Stimulated activated CD8-positive, alpha-beta memory T cell treated with anti-CD3 and anti-CD28 coated beads, Interleukin-4, amount 100 ng/mL, for 24 hours (primary cell): ENCODE data around the gene SERPINH1.

Source experiments
- DNase-seq: peaks from one replicate; pipeline ENCODE4 v3.0.0-alpha.2; 2020; ENCODE audit warnings: low read depth

The SERPINH1 gene

GRCh38 chr11:75532200-75533048 is 29.6 kb upstream of the SERPINH1 start:
- DNase-seq: peak; percentile 68

GRCh38 chr11:75533896-75534258 is 28.2 kb upstream of the SERPINH1 start:
- DNase-seq: no peak

GRCh38 chr11:75534259-75535069 is 27.6 kb upstream of the SERPINH1 start:
- DNase-seq: no peak

- DNase-seq: no peak
These were observed 27.0 kb upstream of the SERPINH1 start for GRCh38 chr11:75535071-75535470.

- peak; percentile 44 for DNase-seq
These were observed 25.0 kb upstream of the SERPINH1 start for GRCh38 chr11:75536786-75537641.

- DNase-seq: no peak
These were observed 24.3 kb upstream of the SERPINH1 start for GRCh38 chr11:75537740-75538139.

- DNase-seq: no peak
These were observed 23.7 kb upstream of the SERPINH1 start for GRCh38 chr11:75538150-75538942.

GRCh38 chr11:75539459-75540334 is 22.4 kb upstream of the SERPINH1 start:
- DNase-seq: no peak

- DNase-seq: no peak
These were observed 20.6 kb upstream of the SERPINH1 start for GRCh38 chr11:75541193-75542087.

- DNase-seq: no peak
These were observed 20.0 kb upstream of the SERPINH1 start for GRCh38 chr11:75542088-75542438.

- no peak for DNase-seq
These were observed 18.2 kb upstream of the SERPINH1 start for GRCh38 chr11:75543806-75544205.

- no peak for DNase-seq
These were observed 14.9 kb upstream of the SERPINH1 start for GRCh38 chr11:75547177-75547576.

- no peak for DNase-seq
These were observed 14.4 kb upstream of the SERPINH1 start for GRCh38 chr11:75547617-75548058.

- DNase-seq: no peak
These were observed 13.3 kb upstream of the SERPINH1 start for GRCh38 chr11:75548595-75549272.

- no peak for DNase-seq
These were observed 12.6 kb upstream of the SERPINH1 start for GRCh38 chr11:75549370-75549958.

GRCh38 chr11:75553182-75553581 is 8.9 kb upstream of the SERPINH1 start:
- no peak for DNase-seq

GRCh38 chr11:75553889-75554257 is 8.2 kb upstream of the SERPINH1 start:
- no peak for DNase-seq

GRCh38 chr11:75554258-75555022 is 7.6 kb upstream of the SERPINH1 start:
- DNase-seq: no peak
